ENCODE measurements around the gene PIMREG.

GRCh38 chr17:6425407-6425806, 18.8 kb upstream of the PIMREG start:
- no peak for TF ChIP-seq CTCF (IDR thresholded peaks at IDR 0.05; ENCODE audit: borderline replicate concordance, extremely low read depth, low read length, poor library complexity, severe bottlenecking)
- no peak for TF ChIP-seq EZH2 (IDR thresholded peaks at IDR 0.05; ENCODE audit: borderline replicate concordance, low read depth, low read length, severe bottlenecking)
